LNCAP (cell line): Measurements from ENCODE around the gene TAS2R38.

Experiments
- TF ChIP-seq, protein P1 (sequence below): fragments of 450-650 bp; IDR thresholded peaks from 2 replicates; pipeline ENCODE4 v1.5.1; 2017; ENCODE audit warnings: mild to moderate bottlenecking

TAS2R38 gene

DNA sequence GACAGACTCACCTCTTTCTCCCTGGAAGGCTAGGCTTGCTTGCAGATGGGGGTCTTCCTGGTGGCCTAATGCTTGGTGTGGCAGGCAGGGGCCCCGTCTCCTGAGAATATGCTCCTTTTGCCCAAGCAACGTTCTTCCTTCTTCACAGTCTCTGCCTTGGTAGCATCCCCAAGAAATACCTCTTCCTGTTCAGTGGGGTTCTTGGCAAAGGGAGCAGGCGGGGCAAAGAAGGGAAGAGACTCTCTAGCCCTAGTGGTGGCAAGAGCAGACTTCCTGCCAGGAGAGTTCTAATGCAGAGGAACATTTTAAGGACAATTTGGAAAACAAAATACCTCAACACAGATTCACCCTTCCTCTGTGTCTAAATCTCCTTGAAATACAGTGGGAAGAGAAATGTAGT is 26.8 kb downstream of the TAS2R38 start, which contains the start of gene CLEC5A:
CLEC5A (minus strand) TSS at position 179 of the 400 bp plus-strand sequence. CDS start 682 bp downstream, outside the sequence.
- TF ChIP-seq, protein P1, sequence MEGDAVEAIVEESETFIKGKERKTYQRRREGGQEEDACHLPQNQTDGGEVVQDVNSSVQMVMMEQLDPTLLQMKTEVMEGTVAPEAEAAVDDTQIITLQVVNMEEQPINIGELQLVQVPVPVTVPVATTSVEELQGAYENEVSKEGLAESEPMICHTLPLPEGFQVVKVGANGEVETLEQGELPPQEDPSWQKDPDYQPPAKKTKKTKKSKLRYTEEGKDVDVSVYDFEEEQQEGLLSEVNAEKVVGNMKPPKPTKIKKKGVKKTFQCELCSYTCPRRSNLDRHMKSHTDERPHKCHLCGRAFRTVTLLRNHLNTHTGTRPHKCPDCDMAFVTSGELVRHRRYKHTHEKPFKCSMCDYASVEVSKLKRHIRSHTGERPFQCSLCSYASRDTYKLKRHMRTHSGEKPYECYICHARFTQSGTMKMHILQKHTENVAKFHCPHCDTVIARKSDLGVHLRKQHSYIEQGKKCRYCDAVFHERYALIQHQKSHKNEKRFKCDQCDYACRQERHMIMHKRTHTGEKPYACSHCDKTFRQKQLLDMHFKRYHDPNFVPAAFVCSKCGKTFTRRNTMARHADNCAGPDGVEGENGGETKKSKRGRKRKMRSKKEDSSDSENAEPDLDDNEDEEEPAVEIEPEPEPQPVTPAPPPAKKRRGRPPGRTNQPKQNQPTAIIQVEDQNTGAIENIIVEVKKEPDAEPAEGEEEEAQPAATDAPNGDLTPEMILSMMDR: no peak

DNA sequence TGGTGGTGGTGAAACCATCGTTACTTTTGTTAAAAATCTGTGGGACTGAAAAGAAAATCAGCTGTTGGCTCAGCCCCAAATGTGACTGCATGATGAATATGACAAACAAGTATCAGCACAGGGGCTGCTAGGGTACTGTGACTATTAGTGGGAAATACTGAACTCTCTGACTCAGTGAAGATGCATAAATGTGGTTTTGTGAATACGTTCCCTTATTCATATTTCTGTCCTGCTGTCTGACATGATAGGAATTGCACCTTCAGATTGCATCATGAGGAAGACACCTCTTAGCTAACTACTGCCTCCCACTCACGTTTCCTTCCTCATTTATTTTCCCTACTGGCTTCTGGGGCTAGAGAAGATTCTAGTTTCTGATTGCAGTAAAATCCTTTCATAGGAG is 28.2 kb downstream of the TAS2R38 start:
- TF ChIP-seq, protein P1: no peak

DNA sequence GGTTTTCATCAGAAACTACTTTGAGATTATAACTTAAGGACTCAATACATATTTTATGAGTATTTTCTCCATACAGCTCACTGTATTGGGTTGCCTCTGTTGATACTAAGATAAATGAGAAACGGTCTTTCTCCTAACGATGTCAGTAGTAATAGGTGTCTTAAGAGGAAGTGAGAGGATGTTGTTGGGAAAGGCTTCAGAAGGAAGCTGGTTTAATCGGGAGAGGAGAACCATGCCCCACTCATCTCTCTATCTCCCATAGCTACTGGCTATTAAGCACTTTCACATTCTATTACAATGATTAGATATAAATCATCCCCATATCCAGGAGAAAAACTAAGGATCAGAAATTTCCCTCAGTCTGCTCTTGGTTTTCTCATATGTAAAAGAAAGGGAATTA is 28.8 kb downstream of the TAS2R38 start:
- TF ChIP-seq, protein P1: no peak

DNA sequence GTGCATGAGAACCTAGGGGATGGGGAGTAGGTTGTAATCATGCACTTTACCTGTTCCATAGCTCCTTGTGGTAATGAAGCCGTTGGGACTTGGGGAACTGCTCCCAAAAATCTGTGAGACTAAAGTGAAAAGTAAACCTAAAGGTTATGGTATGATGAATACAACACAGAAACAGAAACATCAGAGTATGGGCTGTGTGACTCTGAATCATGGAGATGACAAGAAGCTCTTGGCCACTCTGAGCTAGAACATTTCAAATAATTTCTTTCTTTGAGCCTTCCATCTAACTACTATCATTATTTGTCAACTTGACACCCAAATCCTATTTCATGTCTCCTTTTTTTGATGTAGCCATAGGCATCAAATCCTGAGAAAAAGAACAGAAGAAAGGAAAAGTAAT is 29.7 kb downstream of the TAS2R38 start:
- TF ChIP-seq, protein P1: no peak

DNA sequence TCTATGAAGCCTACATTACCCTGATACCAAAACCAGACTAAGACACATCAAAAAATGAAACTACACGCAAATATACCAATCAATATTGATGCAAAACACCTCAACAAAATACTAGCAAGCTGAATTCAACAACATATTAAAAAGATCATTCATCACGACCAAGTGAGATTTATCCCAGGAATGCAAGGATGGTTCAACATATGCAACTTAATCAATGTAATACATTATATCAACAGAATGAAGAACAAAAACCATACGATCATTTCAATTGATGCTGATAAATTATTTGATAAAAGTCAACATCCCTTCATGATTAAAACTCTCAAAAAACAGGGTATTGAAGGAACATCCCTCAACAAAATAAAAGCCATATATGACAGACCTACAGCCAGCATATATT is 32.5 kb downstream of the TAS2R38 start:
- TF ChIP-seq, protein P1: no peak

DNA sequence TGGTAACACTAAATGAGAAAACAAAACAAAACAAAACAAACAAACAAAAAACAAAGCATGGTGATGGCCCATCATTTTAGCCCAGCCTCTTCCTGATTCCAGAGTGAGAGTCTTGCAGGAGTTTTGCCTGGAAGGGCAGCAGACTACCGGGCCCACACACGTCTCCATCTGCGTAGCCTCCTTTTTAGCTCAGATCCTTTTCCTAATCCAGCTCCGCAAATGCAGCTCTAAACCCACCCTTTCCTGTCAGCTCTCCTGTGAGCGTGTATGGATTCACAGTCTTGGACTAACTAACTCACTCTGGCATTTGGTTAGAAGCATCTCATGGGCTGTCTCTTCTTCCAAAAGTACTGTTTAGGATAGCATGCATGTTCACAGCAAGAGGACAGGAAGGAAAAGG is 43.4 kb downstream of the TAS2R38 start:
- TF ChIP-seq, protein P1: no peak

DNA sequence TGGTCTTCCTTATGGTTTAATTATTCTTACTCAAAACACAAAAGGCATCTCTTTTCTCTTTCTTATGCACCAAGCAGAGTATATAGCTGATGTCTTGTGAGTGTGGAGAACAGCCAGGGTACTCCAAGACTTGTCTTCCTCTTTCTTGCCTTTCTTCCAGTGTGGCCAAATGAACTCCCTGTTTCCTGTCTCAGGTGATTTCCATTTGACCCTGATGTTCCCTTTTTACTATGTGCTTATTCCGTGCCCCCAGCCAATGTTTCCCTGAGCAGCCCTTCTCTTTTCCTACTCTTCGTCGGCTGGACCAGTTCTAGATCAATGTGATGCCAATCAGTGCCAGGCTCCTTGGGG is 44.8 kb downstream of the TAS2R38 start:
- TF ChIP-seq, protein P1: no peak

DNA sequence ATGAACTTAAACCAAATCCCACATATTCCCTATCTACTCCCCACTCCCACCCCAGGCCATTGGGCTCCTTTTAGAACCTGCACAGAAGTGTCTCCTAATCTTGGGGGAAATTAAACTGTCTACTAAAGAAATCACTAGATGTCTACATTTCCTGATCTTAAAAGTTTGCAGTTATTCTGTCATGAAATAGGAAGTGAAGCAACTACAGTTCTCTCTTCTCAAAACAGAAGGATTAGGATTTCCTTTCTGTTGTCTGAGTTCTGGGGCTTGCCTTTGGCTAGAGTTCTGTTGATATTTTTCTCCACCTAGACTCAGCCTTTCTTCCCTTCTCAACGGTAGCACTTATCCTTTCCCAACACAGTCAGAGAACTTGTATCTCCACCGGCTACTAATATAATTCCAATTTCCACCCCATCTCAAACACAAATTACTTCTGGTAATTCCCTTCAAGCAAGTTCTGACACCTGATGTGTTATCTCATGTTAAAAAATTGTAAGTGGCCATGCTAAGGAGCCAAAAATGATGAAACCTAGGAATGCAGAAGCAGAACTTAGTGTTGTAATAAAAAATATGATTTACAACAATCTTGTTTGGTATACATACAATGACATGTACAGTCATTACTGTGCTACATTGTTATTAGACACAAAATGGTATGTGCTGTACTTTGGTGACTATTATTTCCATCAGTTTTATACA is 45.3 kb downstream of the TAS2R38 start:
- TF ChIP-seq, protein P1: no peak
